Measurements from ENCODE around the gene KIRREL3. TPM values are rescaled to one million over a fixed set of nuclear protein-coding genes. Genes with fewer than 3 reads are reported as not detected.

KIRREL3 gene
- total and polyA plus RNA-seq, 12 donors, result 0.13 to 0.58 (median 0.30) TPM

DNA sequence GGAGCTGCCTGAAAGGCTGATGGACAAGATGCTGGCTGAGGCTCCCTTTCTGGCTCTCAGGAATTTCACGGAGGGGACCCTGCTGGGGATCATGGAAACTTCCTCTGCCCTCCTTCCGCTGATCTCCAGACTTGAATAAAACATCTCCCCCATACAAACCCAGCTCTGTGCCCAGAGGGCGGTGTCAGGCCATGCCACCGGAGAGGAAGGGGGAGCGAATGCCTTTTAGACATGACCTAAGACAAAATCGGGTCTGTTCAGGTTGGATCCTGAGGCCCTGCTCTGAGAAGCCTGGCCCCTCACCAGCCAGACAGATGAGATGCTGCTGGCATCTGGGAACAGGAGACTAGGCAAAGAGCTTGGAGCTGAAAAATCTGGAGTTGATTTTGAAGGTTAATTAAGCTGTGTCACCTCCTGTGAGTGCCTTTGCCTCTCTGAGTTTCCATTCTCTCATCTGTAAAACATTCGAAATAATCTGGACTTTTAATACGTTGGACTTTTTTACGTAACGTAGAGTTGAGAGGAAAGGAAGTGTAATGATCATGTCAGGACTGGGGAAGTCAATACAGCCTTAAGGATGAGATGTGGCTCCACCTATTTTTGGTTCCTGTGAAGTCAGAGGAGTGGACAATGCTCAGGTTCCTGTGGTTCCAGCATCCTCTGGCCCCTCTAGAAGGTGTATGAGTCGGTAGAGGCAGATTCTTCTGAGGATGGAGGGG, 481.4 kb downstream of the KIRREL3 start:
- peaks cover 0 to 12% (median 8%) of the 10 kb centered on the region in 7 donors for H3K27me3 ChIP-seq
- WGBS, 2 donors, result 73 to 79% methylated on average over 11 of the region's 11 CpGs
- no peak for DNase-seq
- intact Hi-C loops (cut with DNase I), result no loop called here
- H3K27ac ChIP-seq, result no peak overlapping the region
- TF ChIP-seq, protein P1, sequence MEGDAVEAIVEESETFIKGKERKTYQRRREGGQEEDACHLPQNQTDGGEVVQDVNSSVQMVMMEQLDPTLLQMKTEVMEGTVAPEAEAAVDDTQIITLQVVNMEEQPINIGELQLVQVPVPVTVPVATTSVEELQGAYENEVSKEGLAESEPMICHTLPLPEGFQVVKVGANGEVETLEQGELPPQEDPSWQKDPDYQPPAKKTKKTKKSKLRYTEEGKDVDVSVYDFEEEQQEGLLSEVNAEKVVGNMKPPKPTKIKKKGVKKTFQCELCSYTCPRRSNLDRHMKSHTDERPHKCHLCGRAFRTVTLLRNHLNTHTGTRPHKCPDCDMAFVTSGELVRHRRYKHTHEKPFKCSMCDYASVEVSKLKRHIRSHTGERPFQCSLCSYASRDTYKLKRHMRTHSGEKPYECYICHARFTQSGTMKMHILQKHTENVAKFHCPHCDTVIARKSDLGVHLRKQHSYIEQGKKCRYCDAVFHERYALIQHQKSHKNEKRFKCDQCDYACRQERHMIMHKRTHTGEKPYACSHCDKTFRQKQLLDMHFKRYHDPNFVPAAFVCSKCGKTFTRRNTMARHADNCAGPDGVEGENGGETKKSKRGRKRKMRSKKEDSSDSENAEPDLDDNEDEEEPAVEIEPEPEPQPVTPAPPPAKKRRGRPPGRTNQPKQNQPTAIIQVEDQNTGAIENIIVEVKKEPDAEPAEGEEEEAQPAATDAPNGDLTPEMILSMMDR (IDR thresholded peaks at IDR 0.05), result no peak
- H3K36me3 ChIP-seq, result no peaks in the 10 kb centered on the region
- H3K4me3 ChIP-seq, result no peak overlapping the region
- peaks cover 0 to 16% (median 0%) of the 10 kb centered on the region in 9 donors for H3K4me1 ChIP-seq
- ATAC-seq, result peak in 1 of 8 donors; percentile 26
- H3K9me3 ChIP-seq, result no peaks in the 10 kb centered on the region

DNA sequence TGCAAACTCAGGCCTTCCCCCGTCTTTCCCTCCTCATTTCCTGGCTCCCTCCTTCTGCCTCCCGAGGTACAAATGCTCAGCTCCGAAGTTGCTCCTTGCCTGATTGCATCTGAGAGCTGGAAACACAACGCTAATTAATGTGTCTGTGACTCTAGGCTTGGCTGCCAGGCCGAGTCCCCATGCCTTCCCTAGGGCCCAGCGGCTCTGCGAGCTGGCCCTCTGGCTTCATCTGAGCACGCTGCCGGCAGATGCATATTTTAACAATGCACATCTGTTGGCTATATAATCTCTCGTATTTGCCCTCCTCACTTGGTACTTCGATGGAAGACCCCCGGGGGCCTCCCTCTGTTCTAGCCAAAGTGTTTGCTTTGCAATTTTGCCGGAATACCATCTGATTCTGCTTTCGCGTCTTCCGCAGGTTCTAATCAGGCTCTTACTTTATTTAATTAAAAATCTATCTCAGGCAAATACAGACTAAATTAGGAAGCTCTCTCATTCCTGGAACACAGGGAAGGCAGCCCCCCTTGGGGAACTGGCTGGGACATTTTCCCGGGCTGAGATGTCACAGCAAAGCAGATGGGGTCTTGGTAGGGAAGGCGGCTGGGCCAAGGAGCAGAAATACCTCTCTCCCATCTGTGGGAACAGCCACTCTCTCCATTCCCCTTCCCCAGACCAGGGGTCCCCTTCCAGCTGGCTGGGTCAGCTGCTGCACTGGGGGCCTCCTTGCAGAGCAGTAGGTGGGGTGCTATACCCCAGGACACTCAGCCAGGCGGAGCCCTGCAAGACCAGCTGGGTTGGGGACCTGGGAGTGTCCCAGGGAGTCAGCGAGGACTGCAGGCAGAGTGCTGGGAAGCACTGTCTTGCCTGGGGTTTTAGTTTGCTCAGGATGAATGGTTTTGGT, 482.2 kb downstream of the KIRREL3 start:
- Histone ChIP-seq H3K9me3 (no peaks in the 10 kb centered on the region), H3K36me3 (no peaks in the 10 kb centered on the region), H3K27me3 (peaks cover 0 to 20% (median 8%) of the 10 kb centered on the region in 7 donors), H3K27ac (no peak overlapping the region), H3K4me1 (peaks cover 0 to 16% (median 0%) of the 10 kb centered on the region in 9 donors), H3K4me3 (no peak overlapping the region)
- ATAC-seq (peak in 4 of 8 donors; percentile 22 to 50 (median 41)), DNase-seq (no peak)
- intact Hi-C loops (cut with DNase I), result no loop called here
- 62 to 69% methylated on average over 20 of the region's 20 CpGs for WGBS, 2 donors
- TF ChIP-seq, protein P1 (IDR thresholded peaks at IDR 0.05), result no peak

DNA sequence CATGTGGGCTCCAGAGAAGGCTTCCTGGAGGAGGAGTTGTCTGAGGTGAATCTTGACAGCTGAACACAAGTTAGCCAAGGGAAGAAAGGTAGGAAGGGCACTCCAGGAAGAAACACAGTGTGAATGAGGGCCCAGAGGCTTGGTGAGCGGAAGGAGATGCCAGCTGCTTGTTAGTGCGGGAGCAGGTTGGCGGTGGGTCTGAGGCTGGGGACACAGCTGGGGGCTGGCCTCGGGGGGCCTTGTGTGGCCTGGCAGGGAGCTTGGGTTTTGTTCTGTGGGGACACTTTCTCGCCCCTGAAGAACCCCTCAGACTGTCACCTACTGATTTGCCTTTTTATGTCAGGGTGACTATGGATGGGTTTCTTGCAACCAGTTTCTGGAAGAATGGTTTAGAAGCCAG, 485.1 kb downstream of the KIRREL3 start:
- intact Hi-C loops (cut with DNase I), result no loop called here
- no peaks in the 10 kb centered on the region for H3K36me3 ChIP-seq
- no peak overlapping the region for H3K27ac ChIP-seq
- H3K9me3 ChIP-seq, result no peaks in the 10 kb centered on the region
- TF ChIP-seq, protein P1 (IDR thresholded peaks at IDR 0.05), result no peak
- ATAC-seq (no peak), DNase-seq (no peak)
- 85 to 87% methylated on average over 5 of the region's 5 CpGs for WGBS, 2 donors
- peaks cover 0 to 40% (median 13%) of the 10 kb centered on the region in 7 donors for H3K27me3 ChIP-seq
- peaks cover 0 to 18% (median 0%) of the 10 kb centered on the region in 9 donors for H3K4me1 ChIP-seq
- no peak overlapping the region for H3K4me3 ChIP-seq

- 48 to 52% methylated on average over 10 of the region's 10 CpGs for WGBS, 2 donors
- ATAC-seq, result no peak
- H3K9me3 ChIP-seq, result no peaks in the 10 kb centered on the region
- H3K36me3 ChIP-seq, result no peaks in the 10 kb centered on the region
- TF ChIP-seq, protein P1 (IDR thresholded peaks at IDR 0.05), result no peak
- intact Hi-C loops (cut with DNase I), result no loop called here
- H3K27me3 ChIP-seq, result peaks cover 0 to 37% (median 13%) of the 10 kb centered on the region in 7 donors
- no peak overlapping the region for H3K27ac ChIP-seq
- no peak for DNase-seq
- H3K4me3 ChIP-seq, result no peak overlapping the region
- H3K4me1 ChIP-seq, result peaks cover 0 to 18% (median 0%) of the 10 kb centered on the region in 9 donors
Measured at GRCh38 chr11:126514061-126514693, 486.4 kb downstream of the KIRREL3 start.
